Kidney (tissue), 14 donors: Measurements from ENCODE around the gene DNAJB1. TPM values are rescaled to one million over a fixed set of nuclear protein-coding genes. Genes with fewer than 3 reads are reported as not detected.

ENCODE experiments used
- DNase-seq, 5 donors: peaks; one replicate each; pipeline ENCODE4 v3.0.0-alpha.2; 2013 to 2020
- FAIRE-seq: peaks from 2 replicates; lab custom pipeline; 2012; peaks lifted over from hg19 to GRCh38; lab: Jason Lieb, UNC
- H3K27ac ChIP-seq, 2 donors: one replicate each; pipeline ENCODE4 v1.7.0; 2013; ENCODE audit warnings: low read depth in 2 of 2, low read length in 2 of 2, inconsistent platforms in 1 of 2
- H3K27me3 ChIP-seq: one replicate; pipeline ENCODE4 v1.7.1; 2013; ENCODE audit warnings: low read length, inconsistent platforms; ENCODE audit not compliant: control insufficient read depth, insufficient read depth
- H3K36me3 ChIP-seq, 3 donors: one replicate each; pipeline versions ENCODE4 v1.7.0 to v1.7.1; 2013; ENCODE audit warnings: low read length in 3 of 3, control low read depth in 1 of 3, inconsistent platforms in 1 of 3; ENCODE audit not compliant: insufficient read depth in 3 of 3, control insufficient read depth in 2 of 3
- H3K4me1 ChIP-seq, 3 donors: one replicate each; pipeline versions ENCODE4 v1.7.0 to v1.7.1; 2013; ENCODE audit warnings: low read length in 3 of 3, inconsistent platforms in 1 of 3, low read depth in 1 of 3; ENCODE audit not compliant: control insufficient read depth in 2 of 3, insufficient read depth in 2 of 3
- H3K4me3 ChIP-seq, 3 donors: one replicate each; pipeline versions ENCODE4 v1.7.0 to v1.8.1; 2013; ENCODE audit warnings: low read length in 3 of 3, control low read depth in 1 of 3, inconsistent platforms in 1 of 3
- H3K9ac ChIP-seq, 3 donors: one replicate each; pipeline versions ENCODE4 v1.7.0 to v1.7.1; 2013; ENCODE audit warnings: low read length in 3 of 3, control low read depth in 1 of 3, inconsistent platforms in 1 of 3
- H3K9me3 ChIP-seq, 3 donors: one replicate each; pipeline versions ENCODE4 v1.7.0 to v1.7.1; 2013; ENCODE audit warnings: low read length in 3 of 3, control low read depth in 1 of 3, inconsistent platforms in 1 of 3; ENCODE audit not compliant: control insufficient read depth in 2 of 3, insufficient read depth in 1 of 3
- intact Hi-C: fragments of 100-400 bp; cut with DNase I; formaldehyde crosslinking; loops from one replicate; pipeline ENCODE4 v1.11.1; 2022
- polyA plus RNA-seq: library from polyadenylated mRNA; stranded (reverse); fragments of 350-450 nt; fragmentation: Illumina TruSeq; extraction: RNeasy Lipid Tissue Mini Kit (QIAGEN cat#74804); gene quantifications from one replicate; pipeline ENCODE4 v1.2.3, GENCODE V29; 2014; ENCODE audit warnings: low read depth, low replicate concordance; ENCODE audit not compliant: insufficient read depth
- total RNA-seq: library from RNA; stranded (reverse); fragmentation: NEBNext Ultra II Directional; extraction: Animal tissue kit (Norgen Biotek cat#: 25700); gene quantifications from one replicate; pipeline ENCODE4 v1.2.1, GENCODE V29; 2021
- TF ChIP-seq, protein P1 (sequence below): IDR thresholded peaks from 3 replicates; pipeline ENCODE4 v1.5.1; 2012; ENCODE audit warnings: mild to moderate bottlenecking, moderate library complexity, borderline replicate concordance; ENCODE audit not compliant: insufficient read depth; ENCODE audit errors: extremely low read depth
- donor health status: control.
- donor health status: control.
- donor health status: control.
- donor health status: control.
- donor health status: control.
- donor health status: DM: yes; HTN: yes; CAD: no.
- donor health status: Normal renal cell carcinoma (clear cell type).

DNAJB1 gene
- total and polyA plus RNA-seq, 2 donors from 2014 or later: 77.9 to 122 TPM

- Histone ChIP-seq H3K4me1 (peaks cover 0 to 24% (median 0%) of the 10 kb centered on the region in 3 donors), H3K9ac (peak overlapping the region in 1 of 3 donors; percentile 34), H3K27me3 (peaks cover 5% of the 10 kb centered on the region), H3K4me3 (peak overlapping the region in 2 of 3 donors; percentile 36 to 41), H3K27ac (peak overlapping the region in 1 of 2 donors; percentile 43), H3K9me3 (no peaks in the 10 kb centered on the region), H3K36me3 (peaks cover 0 to 13% (median 0%) of the 10 kb centered on the region in 3 donors)
- TF ChIP-seq, protein P1, sequence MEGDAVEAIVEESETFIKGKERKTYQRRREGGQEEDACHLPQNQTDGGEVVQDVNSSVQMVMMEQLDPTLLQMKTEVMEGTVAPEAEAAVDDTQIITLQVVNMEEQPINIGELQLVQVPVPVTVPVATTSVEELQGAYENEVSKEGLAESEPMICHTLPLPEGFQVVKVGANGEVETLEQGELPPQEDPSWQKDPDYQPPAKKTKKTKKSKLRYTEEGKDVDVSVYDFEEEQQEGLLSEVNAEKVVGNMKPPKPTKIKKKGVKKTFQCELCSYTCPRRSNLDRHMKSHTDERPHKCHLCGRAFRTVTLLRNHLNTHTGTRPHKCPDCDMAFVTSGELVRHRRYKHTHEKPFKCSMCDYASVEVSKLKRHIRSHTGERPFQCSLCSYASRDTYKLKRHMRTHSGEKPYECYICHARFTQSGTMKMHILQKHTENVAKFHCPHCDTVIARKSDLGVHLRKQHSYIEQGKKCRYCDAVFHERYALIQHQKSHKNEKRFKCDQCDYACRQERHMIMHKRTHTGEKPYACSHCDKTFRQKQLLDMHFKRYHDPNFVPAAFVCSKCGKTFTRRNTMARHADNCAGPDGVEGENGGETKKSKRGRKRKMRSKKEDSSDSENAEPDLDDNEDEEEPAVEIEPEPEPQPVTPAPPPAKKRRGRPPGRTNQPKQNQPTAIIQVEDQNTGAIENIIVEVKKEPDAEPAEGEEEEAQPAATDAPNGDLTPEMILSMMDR: no peak
- intact Hi-C loops: no loop called here
- DNase-seq (peak in 2 of 5 donors; percentile 65 to 78), FAIRE-seq (no peak)
Measured at GRCh38 chr19:14474827-14475226, 43.4 kb downstream of the DNAJB1 start.

GRCh38 chr19:14473978-14474578 is 44.1 kb downstream of the DNAJB1 start:
- DNase-seq: peak in 4 of 5 donors; percentile 46 to 80 (median 52)

DNA sequence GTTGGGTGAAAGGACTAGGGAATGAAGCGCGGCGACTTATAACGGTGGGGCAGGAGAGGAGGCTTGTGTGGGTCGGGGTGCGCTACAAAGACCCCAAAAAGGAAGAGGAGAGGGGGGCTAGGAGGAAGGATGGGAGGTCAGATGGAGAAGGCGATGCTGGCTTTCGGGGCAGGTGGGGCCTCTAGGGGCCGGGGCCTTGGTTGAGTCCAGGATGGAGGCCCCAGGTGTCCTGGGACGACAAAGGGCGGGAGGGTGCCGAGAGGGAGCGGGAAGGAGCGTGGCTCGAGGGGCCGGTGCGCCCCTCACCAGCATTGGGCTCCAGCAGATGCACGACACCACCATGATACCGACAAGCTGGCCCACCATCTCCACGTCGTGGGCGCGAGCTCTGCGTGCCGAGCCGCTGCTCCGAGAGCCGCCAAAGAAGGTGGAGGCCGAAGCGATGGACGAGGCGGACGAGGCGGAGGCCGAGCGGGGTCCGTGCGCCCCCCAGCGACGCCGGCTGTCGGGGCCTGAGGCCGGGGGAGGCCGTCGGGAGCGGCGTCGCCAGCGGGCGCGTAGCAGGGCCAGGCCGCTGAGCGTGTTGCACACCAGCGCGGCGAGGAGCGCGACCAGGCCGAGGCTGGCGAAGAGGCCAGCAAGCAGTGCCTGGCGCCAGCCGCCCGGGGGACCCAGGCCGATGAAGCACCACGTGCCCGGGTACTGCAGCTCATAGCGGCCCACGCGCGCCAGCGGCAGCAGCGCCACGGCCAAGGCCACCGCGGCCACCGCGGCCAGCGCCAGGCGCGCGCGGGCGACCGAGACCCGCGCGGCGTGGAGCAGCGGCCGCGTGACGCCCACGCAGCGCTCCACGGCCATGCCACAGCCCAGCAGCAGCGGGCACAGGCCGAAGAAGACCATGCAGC is 44.9 kb downstream of the DNAJB1 start:
- TF ChIP-seq, protein P1: no peak
- no peak overlapping the region for H3K27ac ChIP-seq
- H3K9me3 ChIP-seq: no peaks in the 10 kb centered on the region
- H3K9ac ChIP-seq: no peak overlapping the region
- peaks cover 0 to 22% (median 0%) of the 10 kb centered on the region in 3 donors for H3K4me1 ChIP-seq
- peaks cover 5% of the 10 kb centered on the region for H3K27me3 ChIP-seq
- FAIRE-seq (no peak), DNase-seq (peak in 3 of 5 donors; percentile 44 to 81 (median 48))
- H3K4me3 ChIP-seq: no peak overlapping the region
- intact Hi-C loops: no loop called here
- H3K36me3 ChIP-seq: peaks cover under 1 to 8% (median 5%) of the 10 kb centered on the region in 3 donors

More at GRCh38 chr19:14473978-14474578, 44.1 kb downstream of the DNAJB1 start:
- Histone ChIP-seq H3K9ac (no peak overlapping the region), H3K27ac (no peak overlapping the region), H3K4me3 (no peak overlapping the region), H3K27me3 (peaks cover 5% of the 10 kb centered on the region), H3K9me3 (no peaks in the 10 kb centered on the region), H3K36me3 (peaks cover 0 to 13% (median 2%) of the 10 kb centered on the region in 3 donors), H3K4me1 (peaks cover 0 to 24% (median 0%) of the 10 kb centered on the region in 3 donors)
- no peak for FAIRE-seq
- TF ChIP-seq, protein P1: no peak
- intact Hi-C loops: no loop called here
